Raji (cell line): Measurements from ENCODE around the gene SRRM3.
A peak's percentile ranks its signal among the peaks of the same experiment; 100 is the strongest.

Source experiments
- POLR2A ChIP-seq: IDR thresholded peaks from 2 replicates; pipeline ENCODE4 v1.6.1; 2011; ENCODE audit warnings: low read depth, low read length, control low read depth; ENCODE audit not compliant: insufficient read depth

Gene SRRM3

GRCh38 chr7:76301000-76301399 lies 99.3 kb downstream of the SRRM3 start:
- no peak for TF ChIP-seq POLR2A

- no peak for TF ChIP-seq POLR2A
Measured at GRCh38 chr7:76302347-76303201, 100.9 kb downstream of the SRRM3 start, which contains the start of gene HSPB1. TSS of gene HSPB1 (plus strand) at chr7:76302673. CDS start at chr7:76302713, 40 bp downstream.

DNA sequence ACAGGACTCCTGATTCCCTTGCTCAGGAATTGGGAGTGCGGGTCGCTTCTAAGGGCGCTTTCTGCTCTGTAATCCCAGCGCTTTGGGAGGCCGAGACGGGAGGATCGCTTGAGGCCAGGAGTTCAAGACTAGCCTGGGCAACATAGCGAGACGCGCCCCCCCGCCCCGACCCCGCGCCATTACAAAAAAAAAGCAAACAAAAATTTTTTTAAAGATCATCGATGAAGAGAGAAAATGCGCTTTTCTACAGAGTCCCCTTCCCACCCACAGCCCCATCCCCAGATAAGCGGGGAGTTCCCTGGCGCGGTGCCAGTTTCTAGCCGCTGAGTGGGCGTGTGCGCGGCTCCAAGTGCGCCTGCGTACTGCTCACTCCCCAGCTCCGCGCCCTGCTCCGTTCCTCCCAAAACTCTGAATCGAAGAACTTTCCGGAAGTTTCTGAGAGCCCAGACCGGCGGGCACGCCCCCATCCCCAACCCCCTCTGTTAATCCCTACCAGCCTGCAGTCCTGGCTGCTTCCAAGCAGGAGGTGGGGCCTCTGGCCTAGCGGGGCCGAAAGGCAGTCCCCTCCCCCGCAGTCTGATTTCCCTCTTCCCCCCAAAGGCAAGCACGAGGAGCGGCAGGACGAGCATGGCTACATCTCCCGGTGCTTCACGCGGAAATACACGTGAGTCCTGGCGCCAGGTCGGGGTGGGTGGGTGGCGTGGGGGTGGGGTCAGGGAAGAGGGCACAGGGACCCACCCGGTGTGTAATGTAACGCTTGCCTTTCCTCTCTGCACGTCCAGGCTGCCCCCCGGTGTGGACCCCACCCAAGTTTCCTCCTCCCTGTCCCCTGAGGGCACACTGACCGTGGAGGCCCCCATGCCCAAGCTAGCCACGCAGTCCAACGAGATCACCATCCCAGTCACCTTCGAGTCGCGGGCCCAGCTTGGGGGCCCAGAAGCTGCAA lies 101.8 kb downstream of the SRRM3 start:
- TF ChIP-seq POLR2A, result no peak

DNA sequence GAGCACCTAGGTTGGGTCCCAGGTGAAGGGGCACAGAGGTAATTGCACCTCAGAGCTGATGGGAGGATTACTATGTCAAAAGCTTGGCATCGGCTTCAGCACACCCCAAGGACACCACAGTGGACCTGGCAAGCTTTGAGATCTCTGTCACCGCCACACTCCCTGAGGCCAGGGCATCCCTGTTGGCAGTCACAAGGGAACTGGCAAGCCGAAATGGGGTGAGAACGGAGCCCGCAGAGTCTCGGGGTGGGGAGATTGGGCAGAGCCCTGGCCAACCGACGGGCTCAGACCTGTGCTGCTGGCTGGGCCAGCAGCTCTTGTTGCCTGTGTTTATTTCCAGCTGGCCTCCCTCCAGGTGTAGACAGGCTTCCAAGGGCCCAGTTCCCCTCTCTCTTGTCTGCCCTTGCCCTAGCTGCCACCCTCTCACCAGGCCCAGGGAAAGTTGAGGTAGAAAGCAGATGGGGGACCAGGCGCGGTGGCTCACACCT lies 103.2 kb downstream of the SRRM3 start:
- TF ChIP-seq POLR2A, result no peak

GRCh38 chr7:76310102-76310957 lies 108.6 kb downstream of the SRRM3 start:
- TF ChIP-seq POLR2A, result no peak

- no peak for TF ChIP-seq POLR2A
Measured at GRCh38 chr7:76314042-76314721, 112.5 kb downstream of the SRRM3 start.

- no peak for TF ChIP-seq POLR2A
Measured at GRCh38 chr7:76315364-76315763, 113.7 kb downstream of the SRRM3 start.

- TF ChIP-seq POLR2A, result no peak
Measured at GRCh38 chr7:76316984-76317781, 115.5 kb downstream of the SRRM3 start.

DNA sequence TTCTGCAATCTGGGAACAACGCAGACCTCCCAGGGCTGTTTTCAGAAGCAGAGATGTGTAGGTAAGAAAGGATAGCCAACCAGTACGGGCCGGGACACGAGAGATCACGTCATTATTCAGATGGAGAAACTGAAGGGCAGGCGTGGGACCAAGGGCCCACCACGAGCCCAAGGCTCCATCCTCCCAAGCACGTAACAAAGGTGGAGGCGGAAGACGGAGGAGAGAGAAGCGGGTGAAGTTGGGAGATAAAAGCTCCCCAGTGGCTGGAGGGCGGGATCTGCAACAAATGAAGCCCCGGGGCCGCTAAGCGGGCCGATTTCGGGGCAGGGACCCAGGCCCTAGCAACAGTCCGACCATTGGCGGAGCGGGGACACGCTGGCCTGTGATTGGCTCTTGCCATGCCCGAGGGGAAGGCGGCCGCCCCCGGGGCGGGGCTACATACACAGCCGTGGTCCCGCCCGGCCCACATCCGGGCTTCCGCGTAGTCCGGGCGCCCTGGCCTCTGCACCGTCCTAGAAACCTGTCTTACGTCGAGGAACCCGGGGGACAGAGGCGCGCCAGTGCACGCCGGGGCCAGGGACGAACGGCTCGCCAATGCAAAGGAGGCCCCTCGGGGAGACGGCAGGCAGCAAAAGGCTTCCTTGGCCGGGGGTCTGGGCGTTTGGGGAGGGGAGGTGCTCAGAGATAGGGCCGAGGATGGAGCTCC lies 116.2 kb downstream of the SRRM3 start:
- TF ChIP-seq POLR2A, result peak; percentile 90

DNA sequence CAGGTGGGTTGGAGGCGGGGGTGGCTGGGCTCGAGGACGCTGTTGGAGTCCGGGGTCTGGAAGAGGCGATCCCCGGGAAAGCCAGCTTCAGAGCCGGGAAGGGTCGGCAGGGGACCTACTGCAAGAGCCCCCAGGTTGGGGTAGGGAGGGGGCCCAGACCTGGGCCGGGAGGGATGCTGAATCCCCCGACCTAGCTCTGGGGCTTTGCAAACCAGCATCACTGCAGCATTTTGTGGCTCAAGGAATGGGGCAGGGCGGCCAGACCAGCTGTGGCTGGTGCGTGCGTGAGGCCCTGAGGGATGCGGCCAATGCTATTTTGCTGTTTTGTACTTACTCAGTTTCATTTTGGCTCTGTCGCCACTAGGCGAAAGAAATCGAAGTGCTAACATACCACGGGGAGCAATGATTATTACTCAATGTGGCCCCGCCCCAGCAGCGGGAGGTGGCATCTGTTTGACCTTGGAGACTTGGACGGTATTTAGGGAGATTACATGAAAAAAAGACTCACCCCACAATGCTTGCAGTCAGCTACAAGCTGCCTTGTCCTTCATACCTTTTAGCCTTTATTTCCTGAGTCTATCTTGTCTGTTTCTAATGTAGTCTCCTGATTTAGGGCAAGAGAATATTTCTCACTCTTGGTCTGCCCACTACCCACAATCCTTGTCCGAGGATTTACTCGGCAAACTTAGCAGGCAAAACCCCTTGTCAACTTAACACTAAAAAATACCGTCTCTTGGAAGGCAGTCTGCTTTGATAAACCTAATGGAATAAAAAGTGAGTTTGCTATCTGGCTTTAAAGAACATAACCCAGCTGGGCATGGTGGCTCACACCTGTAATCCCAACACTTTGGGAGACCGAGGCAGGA lies 117.0 kb downstream of the SRRM3 start:
- TF ChIP-seq POLR2A, result no peak

GRCh38 chr7:76325092-76325491 lies 123.4 kb downstream of the SRRM3 start:
- no peak for TF ChIP-seq POLR2A

DNA sequence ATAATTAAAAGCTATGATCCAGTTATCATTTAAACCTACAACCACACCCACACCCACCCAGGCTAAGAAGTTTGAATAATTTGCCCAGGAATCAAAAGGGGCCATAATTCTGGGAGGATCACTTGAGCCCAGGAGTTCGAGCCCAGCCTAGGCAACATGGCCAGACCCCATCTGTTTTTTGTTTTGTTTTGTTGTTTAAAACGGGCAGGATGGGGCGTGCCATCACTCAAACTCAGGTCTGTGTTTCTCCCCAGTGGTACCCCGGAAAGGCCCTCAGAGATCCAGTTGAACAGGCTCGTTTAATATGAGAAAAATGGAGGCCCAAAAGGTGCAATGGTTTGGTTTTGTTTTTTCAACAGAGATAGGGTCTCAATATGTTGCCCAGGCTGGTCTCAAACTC lies 124.1 kb downstream of the SRRM3 start:
- TF ChIP-seq POLR2A, result no peak

DNA sequence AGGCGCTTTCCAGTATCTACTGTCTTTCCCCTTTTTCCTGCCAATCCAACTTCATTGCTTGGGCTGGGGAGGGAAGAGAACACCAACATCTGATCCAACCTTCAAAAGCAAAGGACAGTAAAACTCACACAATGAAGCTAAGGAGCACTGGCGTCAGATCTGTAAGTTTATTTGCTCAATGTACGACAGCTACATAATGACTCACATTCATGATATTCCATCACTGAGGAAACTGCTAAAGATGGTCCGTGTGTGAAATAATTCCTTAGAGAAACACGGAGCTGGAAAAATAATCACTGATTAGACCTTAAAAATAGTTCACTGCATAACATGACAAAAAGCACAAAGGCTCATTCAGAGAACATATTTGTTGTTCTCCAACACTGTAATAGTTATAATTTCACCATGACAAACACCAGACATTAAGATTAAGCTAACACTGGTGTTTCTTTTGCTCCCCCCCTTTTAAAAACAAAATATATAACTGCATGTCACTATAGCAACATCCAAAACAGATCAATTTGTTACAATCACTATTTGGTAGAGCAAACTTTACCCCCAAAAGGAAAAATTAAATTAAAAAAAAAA lies 125.0 kb downstream of the SRRM3 start:
- TF ChIP-seq POLR2A, result no peak
